ENCODE data around the gene LAMC2.

Gene LAMC2

DNA sequence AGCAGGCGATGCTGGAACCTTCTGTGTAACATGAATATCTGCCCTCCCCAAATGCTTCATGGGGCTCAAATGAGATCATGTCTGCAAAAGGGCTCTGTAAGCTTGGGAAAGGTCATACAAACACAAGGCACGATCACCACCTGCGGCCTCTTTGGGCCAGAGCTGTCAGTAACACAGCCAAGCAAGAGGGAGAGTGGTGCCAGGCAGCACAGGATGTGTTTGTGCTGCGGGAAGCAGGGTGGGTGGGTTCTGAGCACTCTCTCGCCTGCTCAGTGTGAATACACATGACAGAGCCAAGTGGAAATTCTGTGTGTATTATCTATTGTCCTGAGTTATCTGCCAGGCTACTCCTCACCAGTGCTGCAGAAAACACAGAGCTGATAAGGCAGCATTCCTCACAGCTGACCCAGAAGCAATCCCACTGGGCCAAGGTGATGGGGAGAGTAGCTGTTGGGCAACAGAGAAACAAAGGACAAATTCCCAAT lies 101.2 kb downstream of the LAMC2 start:
- DNase-seq (ENCODE audit: low read depth in 2 of 2) = no peak

DNA sequence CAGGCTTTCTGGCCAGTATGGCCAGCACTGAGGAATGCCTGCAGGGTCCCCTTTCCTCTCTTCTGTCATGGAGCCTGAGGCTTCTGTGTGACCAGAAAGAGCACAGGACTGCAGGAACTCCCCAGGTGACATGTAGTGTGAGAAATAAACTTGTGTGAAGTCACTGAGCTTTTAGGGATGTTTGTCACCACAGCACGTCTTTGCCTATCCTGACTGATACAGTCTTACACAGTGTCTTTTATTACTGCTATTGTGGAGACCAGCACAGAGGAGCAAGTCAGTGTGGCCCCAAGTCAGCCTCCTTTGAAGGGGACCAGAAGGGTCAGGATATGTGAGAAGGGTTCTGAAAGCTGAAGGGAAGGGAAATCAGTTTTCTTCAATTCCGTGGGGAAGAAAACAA lies 102.5 kb downstream of the LAMC2 start:
- DNase-seq (ENCODE audit: low read depth in 2 of 2) = no peak

DNA sequence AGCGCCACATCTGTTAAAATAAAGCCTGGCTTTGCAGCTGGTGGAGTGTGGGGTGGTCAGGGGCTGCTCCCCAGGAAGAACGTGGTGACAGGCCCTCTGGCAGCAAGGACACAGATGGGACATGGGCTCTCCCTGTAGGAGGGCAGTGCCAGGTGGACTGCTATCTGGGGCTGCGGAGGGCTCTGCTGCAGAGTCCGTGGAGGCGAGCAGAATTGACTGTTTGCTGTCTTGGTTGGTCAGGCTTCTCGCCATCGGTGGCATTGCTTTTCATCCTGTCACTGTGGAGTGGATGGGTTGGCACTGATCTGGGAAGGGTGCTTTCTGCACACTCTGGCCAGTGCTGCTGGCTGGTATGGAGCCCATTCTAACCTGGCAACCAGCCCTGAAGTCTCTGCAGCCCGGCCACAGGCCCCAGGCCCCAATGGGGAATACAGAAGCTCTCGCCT lies 103.0 kb downstream of the LAMC2 start:
- no peak for DNase-seq (ENCODE audit: low read depth in 2 of 2)

DNA sequence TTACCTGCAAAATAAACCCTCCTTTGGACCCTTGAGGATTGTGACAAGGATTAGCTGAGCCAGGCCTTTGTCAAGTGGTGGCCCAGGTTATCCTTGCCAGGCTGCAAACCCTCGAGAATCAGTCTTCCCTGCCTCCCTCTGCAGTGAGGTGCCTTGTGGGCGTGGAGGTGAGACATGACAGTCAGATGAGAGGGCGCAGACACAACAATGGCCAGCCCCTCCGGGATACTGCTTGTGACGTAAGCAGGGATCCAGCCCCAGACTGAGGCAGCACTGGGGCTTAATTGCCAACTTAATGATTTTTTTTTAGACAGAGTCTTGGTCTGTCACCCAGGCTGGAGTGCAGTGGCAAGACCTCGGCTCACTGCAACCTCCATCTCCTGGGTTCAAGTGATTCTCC lies 104.6 kb downstream of the LAMC2 start:
- no peak for DNase-seq (ENCODE audit: low read depth in 2 of 2)

DNA sequence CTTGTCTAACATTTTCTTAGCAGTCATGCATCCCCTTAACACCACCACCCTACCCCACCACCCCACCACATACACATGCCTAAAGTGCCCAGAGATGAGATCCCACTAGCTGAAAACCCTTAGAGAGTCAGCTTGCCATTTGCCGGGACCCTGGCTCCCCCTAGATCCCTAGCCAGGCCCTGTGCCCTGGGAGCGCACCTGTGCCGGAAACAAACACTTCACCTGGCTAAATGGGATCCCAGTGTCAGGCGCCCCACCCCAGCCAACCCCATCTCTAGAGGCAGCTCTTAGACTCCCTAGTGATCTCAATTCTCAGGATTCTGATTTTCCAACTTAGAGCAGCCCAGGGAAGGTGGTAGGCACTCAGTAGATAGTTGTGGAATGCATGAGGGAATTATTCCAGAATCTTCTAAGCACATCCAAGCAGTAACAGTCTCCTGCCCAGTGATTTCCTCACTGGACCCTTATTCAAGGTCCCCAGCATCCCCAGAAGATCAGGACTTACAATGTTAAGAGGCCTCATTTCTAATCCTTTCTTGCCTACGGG lies 105.2 kb downstream of the LAMC2 start:
- no peak for DNase-seq (ENCODE audit: low read depth in 2 of 2)

DNA sequence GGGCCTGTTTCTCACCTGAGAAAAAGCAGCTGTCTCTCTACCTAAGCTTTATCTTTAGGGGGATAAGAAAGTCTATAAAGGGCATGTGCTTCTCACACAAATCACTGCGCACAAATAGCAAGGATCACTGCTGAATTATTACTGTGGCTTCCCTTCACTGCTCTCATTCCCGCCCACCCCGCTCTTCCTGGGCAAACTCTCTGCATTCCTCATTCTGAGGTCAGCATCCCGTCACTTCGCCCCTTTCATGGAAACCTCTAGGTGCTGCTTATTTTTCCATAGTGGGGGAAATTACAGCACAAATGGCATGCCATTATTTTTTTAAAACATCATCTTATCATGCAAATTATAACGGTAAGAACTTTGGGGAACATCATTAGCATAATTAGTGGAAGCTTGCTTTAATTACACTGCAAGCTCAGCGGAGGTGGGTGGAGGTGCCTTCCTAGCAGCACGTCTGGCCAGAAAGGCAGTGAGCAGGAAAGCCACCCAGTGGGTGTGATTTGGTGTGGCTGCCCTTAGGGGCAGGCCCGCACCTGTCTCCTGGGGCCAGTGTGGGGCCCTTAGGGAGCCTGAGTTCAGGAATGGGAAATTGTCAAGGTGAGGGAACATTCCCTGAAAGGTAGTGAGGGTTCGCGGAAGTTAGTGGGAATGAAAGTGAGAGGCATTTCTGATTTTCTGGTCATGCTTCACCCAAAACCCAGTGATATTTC lies 105.9 kb downstream of the LAMC2 start:
- no peak for DNase-seq (ENCODE audit: low read depth in 2 of 2)

DNA sequence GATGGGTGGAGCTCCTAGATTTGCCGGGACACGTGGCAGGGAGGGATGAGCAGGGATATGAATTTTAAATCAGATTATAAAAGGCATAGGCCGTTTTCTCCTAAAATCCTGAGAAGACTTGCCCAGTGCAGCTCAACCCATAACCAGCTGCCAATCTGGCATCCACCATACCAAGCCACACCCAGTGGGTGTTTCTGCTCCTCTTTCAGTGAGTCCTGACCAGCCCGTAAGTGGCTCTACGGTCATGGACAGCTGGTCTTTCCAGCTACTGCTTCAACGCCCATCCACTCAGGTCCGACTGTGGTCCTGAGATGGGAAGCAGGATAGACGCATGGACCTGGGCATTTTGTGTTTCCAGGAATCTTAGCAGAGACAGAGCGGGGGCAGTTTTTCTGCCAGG lies 107.2 kb downstream of the LAMC2 start:
- DNase-seq (ENCODE audit: low read depth in 2 of 2) = no peak

DNA sequence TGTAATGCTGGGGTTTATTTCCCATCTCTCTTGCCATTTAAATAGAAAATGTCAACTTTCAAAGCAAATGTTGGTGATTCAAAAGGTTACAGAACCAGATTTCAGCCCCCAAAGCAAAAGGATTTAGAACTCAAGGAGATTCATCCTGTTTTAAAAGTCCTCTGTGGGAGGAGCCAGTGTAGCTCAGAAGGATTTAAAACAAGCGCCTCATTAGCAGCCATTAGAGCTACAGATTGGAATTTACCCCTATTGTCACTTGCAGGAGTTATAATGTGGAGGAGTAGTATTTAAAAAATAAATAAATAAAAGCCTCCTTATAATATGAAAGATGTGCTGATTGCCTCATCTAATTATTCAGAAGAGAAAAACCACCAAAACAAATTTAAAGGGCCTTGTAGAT lies 107.8 kb downstream of the LAMC2 start:
- DNase-seq (ENCODE audit: low read depth in 2 of 2) = no peak

Measured in stimulated activated CD4-positive, alpha-beta T cell treated with anti-CD3 and anti-CD28 coated beads, Interleukin-12 subunit alpha, Interleukin-12 subunit beta, amount 100 ng/mL, for 24 hours (primary cell).